HG02642 (cell line): ENCODE data around the gene CIAO2B.

Experiments used
- ATAC-seq: cut with Tn5 transposase; IDR thresholded peaks from one replicate; pipeline ENCODE4 v1.9.1; 2021; ENCODE audit warnings: mild to moderate bottlenecking; ENCODE audit not compliant: unreplicated experiment, poor library complexity

Gene CIAO2B

DNA sequence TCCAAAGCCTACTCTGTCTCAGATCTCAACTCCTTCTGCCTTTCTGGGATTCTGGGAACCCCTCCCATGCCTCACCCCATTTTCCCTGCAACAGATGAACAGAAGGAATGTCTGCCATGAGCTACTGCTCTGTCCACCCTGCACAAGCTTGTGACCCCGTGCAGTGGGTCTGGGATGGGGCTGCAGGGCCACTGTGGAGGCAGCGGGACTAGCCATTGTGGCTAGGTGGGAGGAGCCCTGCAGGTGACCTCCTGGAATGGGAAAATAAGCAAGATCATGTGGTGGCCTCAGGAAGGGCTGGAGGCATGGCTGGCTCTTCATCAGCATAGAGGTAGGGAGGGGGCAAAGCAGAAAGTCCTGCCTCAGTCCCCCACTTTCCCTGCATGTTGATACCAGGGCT lies 40.1 kb downstream of the CIAO2B start:
- ATAC-seq, result no peak

DNA sequence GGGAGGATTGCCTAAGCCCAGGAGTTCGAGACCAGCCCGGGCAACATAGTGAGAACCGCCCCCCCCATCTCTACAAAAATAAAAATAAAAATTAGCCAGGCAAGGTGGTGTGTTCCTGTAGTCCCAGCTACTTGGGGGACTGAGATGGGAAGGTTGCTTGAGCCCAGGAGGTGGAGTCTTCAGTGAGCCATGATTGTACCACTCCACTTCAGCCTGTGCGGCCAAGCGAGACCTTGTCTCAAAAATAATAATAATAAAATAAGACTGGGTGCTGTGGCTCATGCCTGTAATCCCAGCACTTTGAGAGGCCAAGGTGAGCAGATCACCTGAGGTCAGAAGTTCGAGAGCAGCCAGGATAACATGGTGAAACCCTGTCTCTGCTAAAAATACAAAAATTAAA lies 42.4 kb downstream of the CIAO2B start:
- ATAC-seq, result no peak

DNA sequence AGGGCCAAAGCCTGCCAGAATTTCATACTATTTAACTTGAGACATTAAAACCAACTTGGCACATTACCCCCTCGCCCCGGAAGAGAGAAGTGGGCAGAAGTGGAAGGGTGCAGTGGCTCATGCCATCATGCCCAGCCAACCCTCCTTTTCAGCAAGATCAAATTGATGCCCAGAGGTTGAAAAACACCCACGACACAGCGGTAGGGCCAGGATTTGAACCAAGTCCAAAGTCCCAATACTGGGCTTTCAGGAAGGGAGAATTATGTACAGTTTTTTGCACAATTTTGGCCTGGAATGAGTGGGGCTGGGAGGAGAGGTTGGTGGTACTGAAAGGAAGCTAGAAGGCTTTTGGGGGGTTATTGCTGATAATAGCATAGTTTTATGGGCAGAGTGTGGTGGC lies 42.8 kb downstream of the CIAO2B start:
- ATAC-seq, result no peak

DNA sequence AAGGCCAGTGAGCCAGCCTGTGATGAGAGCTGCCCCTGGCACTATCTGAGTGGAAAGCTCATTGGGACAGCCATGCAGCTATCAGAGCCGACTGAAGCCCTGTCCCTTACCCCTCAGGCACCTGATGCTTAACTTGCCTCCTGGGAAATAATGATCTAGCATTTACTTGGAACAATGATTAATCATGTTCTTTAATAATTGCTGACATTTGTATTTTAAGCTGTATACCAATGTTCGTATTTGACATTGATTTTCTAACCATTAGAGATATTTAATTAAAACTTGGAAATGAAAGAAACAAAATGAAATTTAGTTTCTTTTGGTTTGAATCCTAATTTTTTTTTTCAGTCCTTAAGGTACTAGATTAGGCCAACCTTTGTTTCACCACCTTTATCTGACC lies 43.4 kb downstream of the CIAO2B start:
- no peak for ATAC-seq

DNA sequence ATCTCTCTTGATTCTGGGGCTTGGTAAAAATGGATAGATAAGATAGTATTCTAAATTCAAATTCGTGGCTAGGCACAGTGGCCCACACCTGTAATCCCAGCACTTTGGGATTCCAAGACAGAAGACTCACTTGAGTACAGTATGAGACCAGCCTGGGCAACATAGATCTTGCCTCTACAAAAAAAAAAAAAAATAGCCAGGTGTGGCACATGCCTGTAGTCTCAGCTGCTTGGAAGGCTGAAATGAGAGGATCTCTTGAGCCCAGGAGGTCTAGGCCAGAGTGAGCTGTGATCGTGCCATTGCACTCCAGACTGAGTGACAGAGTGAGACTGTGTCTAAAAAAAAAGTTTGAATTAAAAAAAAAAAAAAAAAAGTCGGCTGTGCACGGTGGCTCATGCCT lies 44.6 kb downstream of the CIAO2B start:
- ATAC-seq, result no peak

DNA sequence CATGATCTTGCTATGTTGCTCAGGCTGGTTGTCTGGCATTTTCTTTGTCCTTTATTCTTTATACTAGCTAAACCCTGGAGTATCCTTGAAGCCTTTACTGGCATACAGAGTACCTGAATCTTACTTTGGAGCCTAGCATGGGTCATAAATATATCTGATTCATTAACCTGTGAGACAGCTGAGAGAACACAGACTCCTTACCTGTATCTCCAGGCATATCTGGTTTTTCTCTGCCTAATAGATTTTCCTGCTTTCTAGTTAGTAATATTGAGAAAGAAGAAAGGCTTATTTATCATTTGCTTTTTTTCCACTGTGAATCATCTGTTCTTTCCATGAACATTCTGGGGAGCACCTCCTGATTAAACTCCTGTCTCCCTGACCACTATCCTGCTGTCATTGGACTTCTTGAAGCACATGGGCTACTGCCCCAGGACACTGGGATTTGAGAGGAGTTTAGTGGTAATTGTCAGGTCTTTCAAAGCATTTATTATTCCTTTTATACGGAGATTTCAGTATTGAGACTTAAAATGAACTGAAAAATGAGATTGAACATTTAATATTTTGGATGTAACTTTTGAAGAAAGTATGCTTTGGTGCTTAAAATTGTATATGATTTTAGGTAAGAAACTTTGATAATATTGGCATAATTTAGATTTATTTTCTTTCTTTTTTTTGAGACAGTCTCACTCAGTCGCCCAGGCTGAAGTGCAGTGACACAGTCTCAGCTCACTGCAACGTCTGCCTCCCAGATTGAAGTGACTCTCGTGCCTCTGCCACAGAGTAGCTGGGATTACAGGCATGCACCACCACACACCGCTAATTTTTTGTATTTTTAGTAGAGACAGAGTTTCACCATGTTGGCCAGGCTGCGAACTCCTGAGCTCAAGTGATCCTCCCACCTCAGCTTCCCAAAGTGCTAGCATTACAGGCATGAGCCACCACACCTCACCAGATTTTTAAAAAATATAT lies 45.3 kb downstream of the CIAO2B start:
- no peak for ATAC-seq

DNA sequence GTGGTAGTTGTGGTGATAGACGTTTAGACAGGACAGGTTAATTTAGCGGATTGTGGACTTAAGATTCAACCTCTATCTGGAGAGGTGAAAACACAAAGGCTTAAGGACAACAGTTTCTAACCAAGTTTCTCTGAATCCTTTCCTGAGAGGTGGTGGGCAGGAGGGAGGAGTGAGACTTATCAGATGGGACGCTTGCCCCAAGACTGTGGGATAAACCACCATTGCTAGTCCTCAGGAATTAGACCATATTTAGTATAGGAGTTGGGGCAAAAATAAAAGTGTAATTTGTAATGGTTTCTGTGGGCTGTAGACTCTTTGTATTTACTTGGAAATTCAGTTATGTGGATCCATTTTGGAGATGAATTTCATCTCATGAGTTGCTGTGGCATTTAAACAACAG lies 47.3 kb downstream of the CIAO2B start:
- no peak for ATAC-seq

DNA sequence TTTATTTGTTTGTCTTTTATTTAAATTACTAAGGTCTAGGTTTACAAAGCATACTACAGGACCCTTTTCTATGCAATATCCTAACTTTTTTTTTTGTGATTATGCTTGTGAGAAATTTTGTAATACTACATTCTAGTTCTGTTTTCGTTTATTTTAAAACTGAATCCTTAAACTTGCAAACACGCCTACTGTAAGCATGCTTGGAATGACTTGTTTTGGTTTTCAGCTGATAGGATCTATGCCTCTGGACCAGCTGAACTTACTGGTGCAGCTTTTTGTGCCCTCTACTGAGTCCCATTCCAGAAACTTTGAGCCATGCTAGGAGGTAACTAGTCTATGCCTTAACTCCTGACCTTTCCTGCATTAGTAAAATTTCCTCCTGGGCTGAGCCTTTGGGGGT lies 47.9 kb downstream of the CIAO2B start:
- no peak for ATAC-seq

DNA sequence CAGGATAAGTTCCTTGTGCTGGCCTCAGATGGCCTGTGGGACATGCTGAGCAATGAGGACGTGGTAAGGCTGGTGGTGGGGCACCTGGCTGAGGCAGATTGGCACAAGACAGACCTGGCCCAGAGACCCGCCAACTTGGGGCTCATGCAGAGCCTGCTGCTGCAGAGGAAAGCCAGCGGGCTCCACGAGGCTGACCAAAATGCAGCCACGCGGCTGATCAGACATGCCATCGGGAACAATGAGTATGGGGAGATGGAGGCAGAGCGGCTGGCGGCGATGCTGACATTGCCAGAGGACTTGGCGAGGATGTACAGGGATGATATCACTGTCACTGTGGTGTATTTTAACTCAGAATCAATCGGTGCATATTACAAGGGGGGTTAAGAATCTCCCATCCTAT lies 48.7 kb downstream of the CIAO2B start:
- no peak for ATAC-seq

DNA sequence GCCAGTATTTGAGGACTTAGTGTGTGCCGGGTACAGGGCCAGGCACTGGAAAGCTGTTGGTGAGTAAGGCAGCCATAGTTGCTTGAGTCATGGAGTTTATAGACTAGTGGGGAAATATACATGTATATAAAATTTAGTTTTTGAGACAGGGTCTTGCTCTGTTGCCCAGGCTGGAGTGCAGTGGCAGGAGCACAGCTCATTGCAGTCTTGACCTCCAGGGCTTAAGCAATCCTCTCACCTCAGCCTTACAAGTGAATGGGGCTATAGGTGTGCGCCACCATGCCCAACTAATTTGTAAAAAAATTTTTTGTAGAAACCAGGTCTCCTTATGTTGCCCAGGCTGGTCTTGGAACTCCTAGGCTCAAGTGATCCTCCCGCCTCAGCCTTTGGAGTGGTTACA lies 51.5 kb downstream of the CIAO2B start:
- ATAC-seq, result no peak
